ENCODE data around the gene LLGL2.

DNA sequence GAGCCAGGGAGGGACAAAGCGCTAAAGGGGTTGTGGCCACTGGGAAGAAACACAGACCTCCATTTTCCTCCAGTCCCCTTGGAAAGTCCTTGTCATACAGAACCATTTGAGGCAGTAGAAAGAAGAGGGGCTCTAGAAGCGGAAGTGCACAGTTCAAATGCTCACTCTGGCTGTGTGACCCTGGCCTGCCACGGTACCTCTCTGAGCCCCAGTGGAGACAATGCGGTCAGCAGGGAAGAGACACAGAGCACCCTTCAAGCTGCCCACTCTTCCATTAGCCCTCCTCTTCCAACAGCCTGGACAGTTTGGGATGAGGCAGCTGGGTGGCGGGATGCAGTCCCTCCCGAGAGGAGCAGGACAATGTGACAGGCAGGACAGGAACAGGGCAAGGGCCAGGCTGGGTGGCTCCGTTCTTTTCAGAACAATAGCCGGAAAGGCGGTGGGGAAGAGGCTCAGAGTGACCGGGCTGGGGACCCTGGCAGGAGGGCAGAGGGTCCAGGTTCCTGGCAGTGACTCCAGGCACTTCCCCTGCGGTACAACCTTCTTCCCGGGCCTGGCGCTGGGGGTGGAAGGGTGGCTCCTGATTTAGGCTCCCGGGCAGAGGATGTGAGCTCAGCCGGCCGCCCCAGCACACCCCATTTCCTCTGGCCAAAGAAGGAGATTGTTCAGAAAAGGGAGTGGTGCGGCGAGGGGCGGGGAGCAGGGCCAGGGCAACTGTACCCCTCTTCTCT lies 15.8 kb upstream of the LLGL2 start:
- TF ChIP-seq, protein P1, sequence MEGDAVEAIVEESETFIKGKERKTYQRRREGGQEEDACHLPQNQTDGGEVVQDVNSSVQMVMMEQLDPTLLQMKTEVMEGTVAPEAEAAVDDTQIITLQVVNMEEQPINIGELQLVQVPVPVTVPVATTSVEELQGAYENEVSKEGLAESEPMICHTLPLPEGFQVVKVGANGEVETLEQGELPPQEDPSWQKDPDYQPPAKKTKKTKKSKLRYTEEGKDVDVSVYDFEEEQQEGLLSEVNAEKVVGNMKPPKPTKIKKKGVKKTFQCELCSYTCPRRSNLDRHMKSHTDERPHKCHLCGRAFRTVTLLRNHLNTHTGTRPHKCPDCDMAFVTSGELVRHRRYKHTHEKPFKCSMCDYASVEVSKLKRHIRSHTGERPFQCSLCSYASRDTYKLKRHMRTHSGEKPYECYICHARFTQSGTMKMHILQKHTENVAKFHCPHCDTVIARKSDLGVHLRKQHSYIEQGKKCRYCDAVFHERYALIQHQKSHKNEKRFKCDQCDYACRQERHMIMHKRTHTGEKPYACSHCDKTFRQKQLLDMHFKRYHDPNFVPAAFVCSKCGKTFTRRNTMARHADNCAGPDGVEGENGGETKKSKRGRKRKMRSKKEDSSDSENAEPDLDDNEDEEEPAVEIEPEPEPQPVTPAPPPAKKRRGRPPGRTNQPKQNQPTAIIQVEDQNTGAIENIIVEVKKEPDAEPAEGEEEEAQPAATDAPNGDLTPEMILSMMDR (conservative IDR thresholded peaks at IDR 0.05), result no peak
- no peak for TF ChIP-seq ZFX (IDR thresholded peaks at IDR 0.05)
